Epithelial cell of umbilical artery (primary cell): ENCODE measurements around the gene GAPDHS. TPM values are rescaled to one million over a fixed set of nuclear protein-coding genes. Genes with fewer than 3 reads are reported as not detected.

Experiments used
- total RNA-seq: library from RNA; depleted of rRNA; stranded (reverse); fragments of >200 nt; gene quantifications from 2 replicates; pipeline ENCODE4 v1.2.3, GENCODE V29; 2014

Gene GAPDHS
- not detected in 2 replicates for total RNA-seq

GRCh38 chr19:35533201-35533821, at the start of gene GAPDHS:
Gene GAPDHS, plus strand, starts transcription at chr19:35533456. Its CDS starts 72 bp downstream, at chr19:35533528.

GRCh38 chr19:35490364-35490763, 42.9 kb upstream of the GAPDHS start, which contains the start of gene KRTDAP:
Gene KRTDAP, minus strand, starts transcription at chr19:35490464. Its CDS starts 22 bp downstream, at chr19:35490442.

GRCh38 chr19:35513628-35514281, 19.5 kb upstream of the GAPDHS start, which contains the start of gene DMKN:
Gene DMKN, minus strand, starts transcription at chr19:35513649. Its CDS starts 174 bp downstream, at chr19:35513475.

GRCh38 chr19:35528218-35529038, 4.8 kb upstream of the GAPDHS start, which contains the start of gene SBSN:
Gene SBSN, minus strand, starts transcription at chr19:35528311. Its CDS starts 30 bp downstream, at chr19:35528281.

GRCh38 chr19:35545001-35545854, 12.0 kb downstream of the GAPDHS start, which contains the start of gene TMEM147:
Gene TMEM147, plus strand, starts transcription at chr19:35545626. Its CDS starts 114 bp downstream, at chr19:35545740.

GRCh38 chr19:35563207-35563829, 30.1 kb downstream of the GAPDHS start, which contains the start of gene ATP4A:
Gene ATP4A, minus strand, starts transcription at chr19:35563658. Its CDS starts 29 bp downstream, at chr19:35563629.

GRCh38 chr19:35585848-35586247, 52.6 kb downstream of the GAPDHS start, which contains the start of gene PMIS2:
Gene PMIS2, plus strand, starts transcription at chr19:35586173. Its CDS starts 87 bp downstream, at chr19:35586260.

Other genes starting within 250 kb of the GAPDHS start
- gene MAG, start 241.3 kb upstream of the GAPDHS start, total RNA-seq = not detected in 2 replicates
- 0.46 TPM in 1 of 2 replicates, not detected in the other for gene CD22, start 204.3 kb upstream of the GAPDHS start, total RNA-seq
- gene FFAR1, start 185.6 kb upstream of the GAPDHS start, total RNA-seq = not detected in 2 replicates
- not detected in 2 replicates for gene FFAR3, start 175.0 kb upstream of the GAPDHS start, total RNA-seq
- gene GPR42, start 162.4 kb upstream of the GAPDHS start, total RNA-seq = not detected in 2 replicates
- not detected in 2 replicates for gene FFAR2, start 85.2 kb upstream of the GAPDHS start, total RNA-seq
- gene KRTDAP, start 43.0 kb upstream of the GAPDHS start, total RNA-seq = not detected in 2 replicates
- gene DMKN, start 19.8 kb upstream of the GAPDHS start, total RNA-seq = not detected in 2 replicates
- not detected in 2 replicates for gene SBSN, start 5.1 kb upstream of the GAPDHS start, total RNA-seq
- 72.6 and 78.6 TPM in 2 replicates for gene TMEM147, start 12.2 kb downstream of the GAPDHS start, total RNA-seq
- not detected in 2 replicates for gene ATP4A, start 30.2 kb downstream of the GAPDHS start, total RNA-seq
- gene PMIS2, start 52.7 kb downstream of the GAPDHS start, total RNA-seq = not detected in 2 replicates
- gene HAUS5, start 79.3 kb downstream of the GAPDHS start, total RNA-seq = 6.8 and 9.9 TPM in 2 replicates
- gene RBM42, start 95.6 kb downstream of the GAPDHS start, total RNA-seq = 48.3 and 53.3 TPM in 2 replicates
- gene ETV2, start 108.3 kb downstream of the GAPDHS start, total RNA-seq = 0.30 TPM in 1 of 2 replicates, not detected in the other
- gene COX6B1, start 114.9 kb downstream of the GAPDHS start, total RNA-seq = 282 and 403 TPM in 2 replicates
- gene UPK1A, start 133.1 kb downstream of the GAPDHS start, total RNA-seq = not detected in 2 replicates
- not detected in 2 replicates for gene ZBTB32, start 171.1 kb downstream of the GAPDHS start, total RNA-seq
- 3.6 and 7.0 TPM in 2 replicates for gene KMT2B, start 184.5 kb downstream of the GAPDHS start, total RNA-seq
- gene IGFLR1, start 209.0 kb downstream of the GAPDHS start, total RNA-seq = 0.91 and 4.2 TPM in 2 replicates
- gene U2AF1L4, start 212.0 kb downstream of the GAPDHS start, total RNA-seq = 3.9 and 14.0 TPM in 2 replicates
- gene PSENEN, start 212.2 kb downstream of the GAPDHS start, total RNA-seq = 14.0 and 15.2 TPM in 2 replicates
- gene LIN37, start 215.1 kb downstream of the GAPDHS start, total RNA-seq = 5.2 and 9.0 TPM in 2 replicates
- 0.65 and 3.0 TPM in 2 replicates for gene HSPB6, start 223.6 kb downstream of the GAPDHS start, total RNA-seq
- gene PROSER3, start 224.7 kb downstream of the GAPDHS start, total RNA-seq = 2.6 and 4.0 TPM in 2 replicates
- 2.6 and 4.0 TPM in 2 replicates for gene ARHGAP33, start 242.1 kb downstream of the GAPDHS start, total RNA-seq